B cell (primary cell): ENCODE measurements around the gene NCAN. TPM values are rescaled to one million over a fixed set of nuclear protein-coding genes. Genes with fewer than 3 reads are reported as not detected.
A peak's percentile ranks its signal among the peaks of the same experiment; 100 is the strongest.

ENCODE experiments used
- ATAC-seq: fragments of 200-7000 bp; cut with Tn5 transposase; one replicate; pipeline ENCODE4 v1.10.0; 2021; ENCODE audit warnings: low read depth, mild to moderate bottlenecking, moderate number of reproducible peaks, moderate library complexity
- CTCF ChIA-PET: fragments of 350-600 bp; sonication (Branson Sonifier 250); formaldehyde crosslinking; loops from one replicate; lab custom pipeline; 2021; ENCODE audit warnings: antibody characterized with exemption, inconsistent platforms; lab: Charles Lee
- POLR2A ChIA-PET: fragments of 350-600 bp; sonication (Branson Sonifier 250); formaldehyde crosslinking; loops from one replicate; lab custom pipeline; 2021; ENCODE audit warnings: antibody characterized with exemption; lab: Charles Lee
- DNase-seq: peaks from one replicate; pipeline ENCODE4 v3.0.0; 2013
- H2AFZ ChIP-seq: 2 replicates; pipeline ENCODE4 v1.6.1; 2012; ENCODE audit warnings: mild to moderate bottlenecking, low read depth, low read length; ENCODE audit not compliant: insufficient read depth, poor library complexity, severe bottlenecking
- H3K27ac ChIP-seq, 2 donors: 1 replicate in 1 of 2; 2 replicates in 1 of 2; pipeline ENCODE4 v1.5.1; 2012 to 2013; ENCODE audit warnings: low read length in 2 of 2, mild to moderate bottlenecking in 2 of 2, moderate library complexity in 1 of 2
- H3K27me3 ChIP-seq, 4 experiments: fragments of 200-600 bp in 1 of 4; sonication (generic) in 1 of 4; replicated peaks in 1 of 4; 1 replicate in 2 of 4; 2 replicates in 2 of 4; pipeline versions ENCODE4 v1.6.1 to v1.7.0; 2013 to 2016; ENCODE audit warnings: low read length in 3 of 4, mild to moderate bottlenecking in 2 of 4, mixed read lengths in 1 of 4, moderate library complexity in 1 of 4; ENCODE audit not compliant: insufficient read depth in 4 of 4, control insufficient read depth in 3 of 4; ENCODE audit errors: control extremely low read depth in 1 of 4
- H3K36me3 ChIP-seq, 2 experiments: replicated peaks in 1 of 2; 1 replicate in 1 of 2; 2 replicates in 1 of 2; pipeline versions ENCODE4 v1.6.1 to v1.7.1; 2013; ENCODE audit warnings: low read length in 1 of 2; ENCODE audit not compliant: insufficient read depth in 2 of 2, control insufficient read depth in 1 of 2; ENCODE audit errors: control extremely low read depth in 1 of 2, extremely low read depth in 1 of 2
- H3K4me1 ChIP-seq, 2 donors: fragments of 200-600 bp in 1 of 2; sonication (generic) in 1 of 2; 1 replicate in 1 of 2; 2 replicates in 1 of 2; pipeline versions ENCODE4 v1.5.1 to v1.6.1; 2013 to 2017; ENCODE audit warnings: low read length in 2 of 2; ENCODE audit not compliant: control insufficient read depth in 2 of 2, insufficient read depth in 2 of 2
- H3K4me2 ChIP-seq: replicated peaks from 2 replicates; pipeline ENCODE3; 2012; ENCODE audit warnings: mild to moderate bottlenecking, low read depth, low read length; ENCODE audit not compliant: poor library complexity, severe bottlenecking
- H3K4me3 ChIP-seq, 5 experiments: fragments of 200-600 bp in 1 of 5; sonication (generic) in 1 of 5; 1 replicate in 3 of 5; 2 replicates in 2 of 5; pipeline versions ENCODE4 v1.5.1 to v1.7.0; 2011 to 2016; ENCODE audit warnings: low read length in 4 of 5, mild to moderate bottlenecking in 4 of 5, low read depth in 2 of 5, control low read depth in 1 of 5, moderate library complexity in 1 of 5; ENCODE audit not compliant: insufficient read depth in 1 of 5; ENCODE audit errors: control extremely low read depth in 1 of 5, extremely low read depth in 1 of 5
- H3K79me2 ChIP-seq: fragments of 200-600 bp; sonication (generic); one replicate; pipeline ENCODE4 v1.6.0; 2016; ENCODE audit warnings: low read length; ENCODE audit not compliant: control insufficient read depth, insufficient read depth
- H3K9ac ChIP-seq: fragments of 200-600 bp; sonication (generic); 2 replicates; pipeline ENCODE4 v1.6.1; 2017; ENCODE audit warnings: mild to moderate bottlenecking, low read length, moderate library complexity
- H3K9me3 ChIP-seq, 3 donors: one replicate each; pipeline versions ENCODE4 v1.6.1 to v1.7.1; 2013; ENCODE audit warnings: low read length in 2 of 3; ENCODE audit not compliant: control insufficient read depth in 2 of 3, insufficient read depth in 1 of 3; ENCODE audit errors: control extremely low read depth in 1 of 3
- H4K20me1 ChIP-seq: 2 replicates; pipeline ENCODE4 v1.6.0; 2012; ENCODE audit warnings: mild to moderate bottlenecking, low read length; ENCODE audit not compliant: insufficient read depth, control insufficient read depth, poor library complexity, severe bottlenecking
- H3K27ac Mint-ChIP-seq: one replicate; pipeline ENCODE4 v1.8.0; 2021; ENCODE audit warnings: mixed read lengths
- H3K27me3 Mint-ChIP-seq: one replicate; pipeline ENCODE4 v1.8.0; 2021; ENCODE audit warnings: mixed read lengths
- H3K4me1 Mint-ChIP-seq: one replicate; pipeline ENCODE4 v1.8.0; 2021; ENCODE audit warnings: mixed read lengths
- H3K4me3 Mint-ChIP-seq: one replicate; pipeline ENCODE4 v1.8.0; 2021; ENCODE audit warnings: mixed read lengths
- H3K9me3 Mint-ChIP-seq: one replicate; pipeline ENCODE4 v1.8.0; 2022; ENCODE audit warnings: mixed read lengths; ENCODE audit not compliant: insufficient read depth
- EZH2 ChIP-seq: IDR thresholded peaks from 2 replicates; pipeline ENCODE4 v1.6.1; 2012; ENCODE audit warnings: borderline replicate concordance, low read depth, mild to moderate bottlenecking, moderate library complexity, low read length; ENCODE audit not compliant: insufficient read depth, poor library complexity, severe bottlenecking
- WGBS: methylation state at CpG from one replicate; pipeline ENCODE4 v1.1.5; 2013; ENCODE audit warnings: missing lambda C conversion rate; ENCODE audit not compliant: insufficient coverage; 5-methylcytosine and 5-hydroxymethylcytosine counted together
- intact Hi-C: fragments of 100-400 bp; cut with micrococcal nuclease; formaldehyde crosslinking; loops from one replicate; pipeline ENCODE4 v1.10.0; 2022
- polyA plus RNA-seq: library from polyadenylated mRNA; depleted of rRNA; stranded (reverse); fragments of >200 nt; gene quantifications from 2 replicates; pipeline ENCODE4 v1.2.3, GENCODE V29; 2012
- total RNA-seq, 2 donors: library from RNA; stranded (reverse); fragments of 120-200 nt in 1 of 2; gene quantifications; 1 replicate in 1 of 2; 2 replicates in 1 of 2; pipeline versions ENCODE4 v1.2.3 to v1.2.4, GENCODE V29; 2013 to 2022
- TF ChIP-seq, protein P1 (sequence below): fragments of 200-600 bp; IDR thresholded peaks from one replicate; pipeline ENCODE4 v1.8.0; 2022; ENCODE audit warnings: antibody characterized with exemption, mild to moderate bottlenecking

The NCAN gene
- total and polyA plus RNA-seq, 2 donors (not counting 1 experiment from before 2014, with no cell fraction given), result 0.03 TPM; not detected in 1

DNA sequence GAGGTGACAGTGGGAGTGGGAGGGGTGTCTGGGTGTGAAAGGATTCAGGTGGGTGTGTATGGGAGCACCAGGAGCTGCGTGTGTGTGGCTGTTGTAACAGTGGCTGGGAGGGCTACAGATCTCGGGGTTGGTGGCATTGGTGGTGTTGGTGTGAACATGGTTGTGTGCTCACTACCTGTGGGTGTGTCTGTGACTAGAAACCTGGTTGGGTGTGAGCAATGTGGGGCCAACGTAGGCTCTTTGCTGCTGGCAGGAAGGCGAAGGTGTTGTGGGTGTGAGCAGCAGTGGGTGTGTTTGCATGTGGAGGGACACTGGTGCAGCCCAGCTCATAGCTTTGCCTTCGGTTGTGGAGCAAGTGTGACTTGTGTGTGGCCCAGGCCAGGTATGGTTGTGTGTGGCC is 4.8 kb upstream of the NCAN start:
- Histone ChIP-seq H2AFZ (no peak overlapping the region), H3K36me3 (no peaks in the 10 kb centered on the region), H4K20me1 (no peaks in the 10 kb centered on the region), H3K9me3 (peaks cover 0 to 14% (median 4%) of the 10 kb centered on the region in 3 donors), H3K27ac (no peak overlapping the region), H3K4me3 (no peak overlapping the region), H3K79me2 (peaks cover 17% of the 10 kb centered on the region), H3K27me3 (peaks cover 0 to 27% (median 11%) of the 10 kb centered on the region in 4 experiments), H3K9ac (no peak overlapping the region), H3K4me1 (peaks cover 27 to 33% of the 10 kb centered on the region in 2 donors), H3K4me2 (peak overlapping the region; percentile 36)
- H3K27ac Mint-ChIP-seq, result peak overlapping the region; percentile 37
- 59% methylated on average over 5 of the region's 5 CpGs for whole genome bisulfite sequencing
- peaks cover 20% of the 10 kb centered on the region for H3K27me3 Mint-ChIP-seq
- ATAC-seq (no peak), DNase-seq (no peak)
- POLR2A ChIA-PET, result no interaction called here
- peak overlapping the region; percentile 49 for H3K4me3 Mint-ChIP-seq
- no peak for TF ChIP-seq EZH2
- TF ChIP-seq, protein P1, sequence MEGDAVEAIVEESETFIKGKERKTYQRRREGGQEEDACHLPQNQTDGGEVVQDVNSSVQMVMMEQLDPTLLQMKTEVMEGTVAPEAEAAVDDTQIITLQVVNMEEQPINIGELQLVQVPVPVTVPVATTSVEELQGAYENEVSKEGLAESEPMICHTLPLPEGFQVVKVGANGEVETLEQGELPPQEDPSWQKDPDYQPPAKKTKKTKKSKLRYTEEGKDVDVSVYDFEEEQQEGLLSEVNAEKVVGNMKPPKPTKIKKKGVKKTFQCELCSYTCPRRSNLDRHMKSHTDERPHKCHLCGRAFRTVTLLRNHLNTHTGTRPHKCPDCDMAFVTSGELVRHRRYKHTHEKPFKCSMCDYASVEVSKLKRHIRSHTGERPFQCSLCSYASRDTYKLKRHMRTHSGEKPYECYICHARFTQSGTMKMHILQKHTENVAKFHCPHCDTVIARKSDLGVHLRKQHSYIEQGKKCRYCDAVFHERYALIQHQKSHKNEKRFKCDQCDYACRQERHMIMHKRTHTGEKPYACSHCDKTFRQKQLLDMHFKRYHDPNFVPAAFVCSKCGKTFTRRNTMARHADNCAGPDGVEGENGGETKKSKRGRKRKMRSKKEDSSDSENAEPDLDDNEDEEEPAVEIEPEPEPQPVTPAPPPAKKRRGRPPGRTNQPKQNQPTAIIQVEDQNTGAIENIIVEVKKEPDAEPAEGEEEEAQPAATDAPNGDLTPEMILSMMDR, result no peak
- H3K4me1 Mint-ChIP-seq, result peaks cover 30% of the 10 kb centered on the region
- CTCF ChIA-PET, result no interaction called here
- intact Hi-C loops, result loop anchor here (1.0 kb wide), 1 partner anchor 14 kb away; no protein-coding TSS in a partner anchor
- H3K9me3 Mint-ChIP-seq, result peaks cover 3% of the 10 kb centered on the region

DNA sequence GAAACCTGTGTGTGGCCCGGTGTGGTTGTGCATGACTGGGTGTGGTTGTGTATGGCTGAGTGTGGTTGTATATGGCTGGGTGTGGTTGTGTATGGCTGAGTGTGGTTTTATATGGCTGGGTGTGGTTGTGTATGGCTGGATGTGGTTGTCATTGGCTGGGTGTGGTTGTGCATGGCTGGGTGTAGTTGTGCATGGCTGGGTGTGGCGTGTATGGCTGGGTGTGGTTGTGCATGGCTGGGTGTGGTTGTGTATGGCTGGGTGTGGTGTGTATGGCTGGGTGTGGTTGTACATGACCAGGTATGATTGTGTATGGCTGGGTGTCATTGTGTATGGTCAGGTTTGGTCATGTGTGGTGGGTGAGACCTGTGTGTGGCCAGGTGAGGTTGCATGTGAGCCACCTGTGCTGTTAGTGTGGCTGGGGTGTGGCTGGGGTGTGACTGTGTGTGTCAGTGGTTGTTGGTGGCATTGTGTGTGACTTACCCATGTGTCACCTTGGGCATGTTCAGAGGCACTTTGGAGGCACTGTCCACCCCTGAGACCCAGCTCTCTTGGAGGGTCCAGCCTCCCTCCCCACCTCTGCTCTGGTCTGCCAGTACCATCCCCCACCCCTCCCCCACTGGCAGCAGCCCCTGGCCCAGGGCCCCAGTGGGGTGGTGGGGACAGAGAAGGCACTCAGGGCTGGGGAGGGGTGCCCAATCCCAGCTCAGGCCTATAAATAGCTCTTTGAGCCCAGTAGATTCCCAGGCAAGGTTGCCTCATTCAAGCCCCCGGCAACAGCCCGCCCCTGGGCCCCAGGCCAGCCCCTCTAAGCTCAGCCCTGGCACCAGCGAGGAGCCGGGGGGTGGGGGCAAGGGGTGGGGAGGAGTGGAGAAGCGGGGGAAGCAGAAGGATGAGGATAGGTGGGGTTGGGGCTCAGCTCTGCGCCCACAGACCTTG is 3.9 kb upstream of the NCAN start:
- CTCF ChIA-PET, result no interaction called here
- peaks cover 0 to 22% (median 4%) of the 10 kb centered on the region in 3 donors for H3K9me3 ChIP-seq
- H3K9me3 Mint-ChIP-seq, result peaks cover 3% of the 10 kb centered on the region
- intact Hi-C loops, result loop anchor here (1.0 kb wide), 1 partner anchor 13 kb away; no protein-coding TSS in a partner anchor
- no peak overlapping the region for H3K4me3 ChIP-seq
- peak overlapping the region in 1 of 2 donors; percentile 45 for H3K27ac ChIP-seq
- H3K9ac ChIP-seq, result no peak overlapping the region
- POLR2A ChIA-PET, result no interaction called here
- 65% methylated on average over 3 of the region's 8 CpGs for WGBS
- peaks cover 20% of the 10 kb centered on the region for H3K4me1 Mint-ChIP-seq
- peaks cover 0 to 37% (median 17%) of the 10 kb centered on the region in 4 experiments for H3K27me3 ChIP-seq
- H3K36me3 ChIP-seq, result no peaks in the 10 kb centered on the region
- no peaks in the 10 kb centered on the region for H4K20me1 ChIP-seq
- peak overlapping the region; percentile 49 for H3K4me3 Mint-ChIP-seq
- H3K4me2 ChIP-seq, result peak overlapping the region; percentile 36
- no peak for TF ChIP-seq EZH2
- TF ChIP-seq, protein P1, result no peak
- no peak for ATAC-seq
- H2AFZ ChIP-seq, result no peak overlapping the region
- peaks cover 18 to 24% of the 10 kb centered on the region in 2 donors for H3K4me1 ChIP-seq
- peak overlapping the region; percentile 59 for H3K27ac Mint-ChIP-seq
- peaks cover 26% of the 10 kb centered on the region for H3K27me3 Mint-ChIP-seq
- no peak for DNase-seq
- H3K79me2 ChIP-seq, result peaks cover 10% of the 10 kb centered on the region
